B cell (primary cell): ENCODE measurements around the gene SEZ6L. TPM values are rescaled to one million over a fixed set of nuclear protein-coding genes. Genes with fewer than 3 reads are reported as not detected.

Source experiments
- ATAC-seq: fragments of 200-7000 bp; cut with Tn5 transposase; one replicate; pipeline ENCODE4 v1.10.0; 2021; ENCODE audit warnings: low read depth, mild to moderate bottlenecking, moderate number of reproducible peaks, moderate library complexity
- CTCF ChIA-PET: fragments of 350-600 bp; sonication (Branson Sonifier 250); formaldehyde crosslinking; loops from one replicate; lab custom pipeline; 2021; ENCODE audit warnings: antibody characterized with exemption, inconsistent platforms; lab: Charles Lee
- POLR2A ChIA-PET: fragments of 350-600 bp; sonication (Branson Sonifier 250); formaldehyde crosslinking; loops from one replicate; lab custom pipeline; 2021; ENCODE audit warnings: antibody characterized with exemption; lab: Charles Lee
- DNase-seq: peaks from one replicate; pipeline ENCODE4 v3.0.0; 2013
- H2AFZ ChIP-seq: 2 replicates; pipeline ENCODE4 v1.6.1; 2012; ENCODE audit warnings: mild to moderate bottlenecking, low read depth, low read length; ENCODE audit not compliant: insufficient read depth, poor library complexity, severe bottlenecking
- H3K27ac ChIP-seq, 2 donors: 1 replicate in 1 of 2; 2 replicates in 1 of 2; pipeline ENCODE4 v1.5.1; 2012 to 2013; ENCODE audit warnings: low read length in 2 of 2, mild to moderate bottlenecking in 2 of 2, moderate library complexity in 1 of 2
- H3K27me3 ChIP-seq, 4 experiments: fragments of 200-600 bp in 1 of 4; sonication (generic) in 1 of 4; replicated peaks in 1 of 4; 1 replicate in 2 of 4; 2 replicates in 2 of 4; pipeline versions ENCODE4 v1.6.1 to v1.7.0; 2013 to 2016; ENCODE audit warnings: low read length in 3 of 4, mild to moderate bottlenecking in 2 of 4, mixed read lengths in 1 of 4, moderate library complexity in 1 of 4; ENCODE audit not compliant: insufficient read depth in 4 of 4, control insufficient read depth in 3 of 4; ENCODE audit errors: control extremely low read depth in 1 of 4
- H3K36me3 ChIP-seq, 2 experiments: replicated peaks in 1 of 2; 1 replicate in 1 of 2; 2 replicates in 1 of 2; pipeline versions ENCODE4 v1.6.1 to v1.7.1; 2013; ENCODE audit warnings: low read length in 1 of 2; ENCODE audit not compliant: insufficient read depth in 2 of 2, control insufficient read depth in 1 of 2; ENCODE audit errors: control extremely low read depth in 1 of 2, extremely low read depth in 1 of 2
- H3K4me1 ChIP-seq, 2 donors: fragments of 200-600 bp in 1 of 2; sonication (generic) in 1 of 2; 1 replicate in 1 of 2; 2 replicates in 1 of 2; pipeline versions ENCODE4 v1.5.1 to v1.6.1; 2013 to 2017; ENCODE audit warnings: low read length in 2 of 2; ENCODE audit not compliant: control insufficient read depth in 2 of 2, insufficient read depth in 2 of 2
- H3K4me2 ChIP-seq: replicated peaks from 2 replicates; pipeline ENCODE3; 2012; ENCODE audit warnings: mild to moderate bottlenecking, low read depth, low read length; ENCODE audit not compliant: poor library complexity, severe bottlenecking
- H3K4me3 ChIP-seq, 5 experiments: fragments of 200-600 bp in 1 of 5; sonication (generic) in 1 of 5; 1 replicate in 3 of 5; 2 replicates in 2 of 5; pipeline versions ENCODE4 v1.5.1 to v1.7.0; 2011 to 2016; ENCODE audit warnings: low read length in 4 of 5, mild to moderate bottlenecking in 4 of 5, low read depth in 2 of 5, control low read depth in 1 of 5, moderate library complexity in 1 of 5; ENCODE audit not compliant: insufficient read depth in 1 of 5; ENCODE audit errors: control extremely low read depth in 1 of 5, extremely low read depth in 1 of 5
- H3K79me2 ChIP-seq: fragments of 200-600 bp; sonication (generic); one replicate; pipeline ENCODE4 v1.6.0; 2016; ENCODE audit warnings: low read length; ENCODE audit not compliant: control insufficient read depth, insufficient read depth
- H3K9ac ChIP-seq: fragments of 200-600 bp; sonication (generic); 2 replicates; pipeline ENCODE4 v1.6.1; 2017; ENCODE audit warnings: mild to moderate bottlenecking, low read length, moderate library complexity
- H3K9me3 ChIP-seq, 3 donors: one replicate each; pipeline versions ENCODE4 v1.6.1 to v1.7.1; 2013; ENCODE audit warnings: low read length in 2 of 3; ENCODE audit not compliant: control insufficient read depth in 2 of 3, insufficient read depth in 1 of 3; ENCODE audit errors: control extremely low read depth in 1 of 3
- H4K20me1 ChIP-seq: 2 replicates; pipeline ENCODE4 v1.6.0; 2012; ENCODE audit warnings: mild to moderate bottlenecking, low read length; ENCODE audit not compliant: insufficient read depth, control insufficient read depth, poor library complexity, severe bottlenecking
- H3K27ac Mint-ChIP-seq: one replicate; pipeline ENCODE4 v1.8.0; 2021; ENCODE audit warnings: mixed read lengths
- H3K27me3 Mint-ChIP-seq: one replicate; pipeline ENCODE4 v1.8.0; 2021; ENCODE audit warnings: mixed read lengths
- H3K4me1 Mint-ChIP-seq: one replicate; pipeline ENCODE4 v1.8.0; 2021; ENCODE audit warnings: mixed read lengths
- H3K4me3 Mint-ChIP-seq: one replicate; pipeline ENCODE4 v1.8.0; 2021; ENCODE audit warnings: mixed read lengths
- H3K9me3 Mint-ChIP-seq: one replicate; pipeline ENCODE4 v1.8.0; 2022; ENCODE audit warnings: mixed read lengths; ENCODE audit not compliant: insufficient read depth
- EZH2 ChIP-seq: IDR thresholded peaks from 2 replicates; pipeline ENCODE4 v1.6.1; 2012; ENCODE audit warnings: borderline replicate concordance, low read depth, mild to moderate bottlenecking, moderate library complexity, low read length; ENCODE audit not compliant: insufficient read depth, poor library complexity, severe bottlenecking
- WGBS: methylation state at CpG from one replicate; pipeline ENCODE4 v1.1.5; 2013; ENCODE audit warnings: missing lambda C conversion rate; ENCODE audit not compliant: insufficient coverage; 5-methylcytosine and 5-hydroxymethylcytosine counted together
- intact Hi-C: fragments of 100-400 bp; cut with micrococcal nuclease; formaldehyde crosslinking; loops from one replicate; pipeline ENCODE4 v1.10.0; 2022
- polyA plus RNA-seq: library from polyadenylated mRNA; depleted of rRNA; stranded (reverse); fragments of >200 nt; gene quantifications from 2 replicates; pipeline ENCODE4 v1.2.3, GENCODE V29; 2012
- total RNA-seq, 2 donors: library from RNA; stranded (reverse); fragments of 120-200 nt in 1 of 2; gene quantifications; 1 replicate in 1 of 2; 2 replicates in 1 of 2; pipeline versions ENCODE4 v1.2.3 to v1.2.4, GENCODE V29; 2013 to 2022
- TF ChIP-seq, protein P1 (sequence below): fragments of 200-600 bp; IDR thresholded peaks from one replicate; pipeline ENCODE4 v1.8.0; 2022; ENCODE audit warnings: antibody characterized with exemption, mild to moderate bottlenecking

The SEZ6L gene
- total and polyA plus RNA-seq, 2 donors (not counting 1 experiment from before 2014, with no cell fraction given) = 0.04 TPM; not detected in 1

DNA sequence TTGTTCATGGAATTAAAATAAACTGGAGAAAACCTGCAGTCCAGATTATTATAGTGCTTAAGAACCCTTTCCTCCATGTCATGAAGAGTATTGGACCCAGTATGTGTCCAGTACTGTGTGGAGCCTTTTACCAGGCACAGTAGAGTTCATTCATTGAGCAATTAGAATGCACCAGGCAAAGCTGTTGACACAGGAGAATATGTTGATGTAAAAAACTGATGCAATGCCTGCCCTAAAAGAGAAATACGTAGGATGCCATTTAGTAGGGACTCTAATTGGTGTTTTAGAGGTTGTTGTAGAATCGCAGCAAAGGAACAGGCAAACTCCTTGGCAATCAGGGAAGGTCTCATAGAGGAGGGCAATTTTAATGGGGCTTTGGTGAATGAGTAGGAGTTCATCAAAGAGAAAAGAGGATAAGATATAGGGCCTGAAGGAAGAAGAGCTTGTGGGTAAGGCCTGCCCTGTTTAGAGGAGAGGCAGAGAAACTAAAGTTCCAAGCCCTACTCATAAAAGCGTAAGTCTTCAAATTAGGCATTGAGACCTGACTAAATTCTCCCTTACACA, 126.4 kb downstream of the SEZ6L start:
- no peak overlapping the region for H3K4me3 Mint-ChIP-seq
- Histone ChIP-seq H3K4me2 (peak overlapping the region; percentile 64), H3K9me3 (no peaks in the 10 kb centered on the region), H3K79me2 (no peaks in the 10 kb centered on the region), H3K4me3 (no peak overlapping the region), H3K9ac (no peak overlapping the region), H3K4me1 (peaks cover 11 to 13% of the 10 kb centered on the region in 2 donors), H3K36me3 (no peaks in the 10 kb centered on the region), H2AFZ (peak overlapping the region; percentile 74), H3K27me3 (no peaks in the 10 kb centered on the region), H4K20me1 (no peaks in the 10 kb centered on the region), H3K27ac (no peak overlapping the region)
- ATAC-seq (no peak), DNase-seq (no peak)
- no peak for TF ChIP-seq EZH2
- TF ChIP-seq, protein P1, sequence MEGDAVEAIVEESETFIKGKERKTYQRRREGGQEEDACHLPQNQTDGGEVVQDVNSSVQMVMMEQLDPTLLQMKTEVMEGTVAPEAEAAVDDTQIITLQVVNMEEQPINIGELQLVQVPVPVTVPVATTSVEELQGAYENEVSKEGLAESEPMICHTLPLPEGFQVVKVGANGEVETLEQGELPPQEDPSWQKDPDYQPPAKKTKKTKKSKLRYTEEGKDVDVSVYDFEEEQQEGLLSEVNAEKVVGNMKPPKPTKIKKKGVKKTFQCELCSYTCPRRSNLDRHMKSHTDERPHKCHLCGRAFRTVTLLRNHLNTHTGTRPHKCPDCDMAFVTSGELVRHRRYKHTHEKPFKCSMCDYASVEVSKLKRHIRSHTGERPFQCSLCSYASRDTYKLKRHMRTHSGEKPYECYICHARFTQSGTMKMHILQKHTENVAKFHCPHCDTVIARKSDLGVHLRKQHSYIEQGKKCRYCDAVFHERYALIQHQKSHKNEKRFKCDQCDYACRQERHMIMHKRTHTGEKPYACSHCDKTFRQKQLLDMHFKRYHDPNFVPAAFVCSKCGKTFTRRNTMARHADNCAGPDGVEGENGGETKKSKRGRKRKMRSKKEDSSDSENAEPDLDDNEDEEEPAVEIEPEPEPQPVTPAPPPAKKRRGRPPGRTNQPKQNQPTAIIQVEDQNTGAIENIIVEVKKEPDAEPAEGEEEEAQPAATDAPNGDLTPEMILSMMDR = no peak
- peaks cover 13% of the 10 kb centered on the region for H3K4me1 Mint-ChIP-seq
- POLR2A ChIA-PET = no interaction called here
- CTCF ChIA-PET = no interaction called here
- H3K9me3 Mint-ChIP-seq = no peaks in the 10 kb centered on the region
- H3K27ac Mint-ChIP-seq = no peak overlapping the region
- 98% methylated on average over 3 of the region's 3 CpGs for WGBS
- H3K27me3 Mint-ChIP-seq = no peaks in the 10 kb centered on the region
- intact Hi-C loops = loop anchor here (2.0 kb wide), 1 partner anchor 133 kb away; the partner anchor contains the start of gene ASPHD2

DNA sequence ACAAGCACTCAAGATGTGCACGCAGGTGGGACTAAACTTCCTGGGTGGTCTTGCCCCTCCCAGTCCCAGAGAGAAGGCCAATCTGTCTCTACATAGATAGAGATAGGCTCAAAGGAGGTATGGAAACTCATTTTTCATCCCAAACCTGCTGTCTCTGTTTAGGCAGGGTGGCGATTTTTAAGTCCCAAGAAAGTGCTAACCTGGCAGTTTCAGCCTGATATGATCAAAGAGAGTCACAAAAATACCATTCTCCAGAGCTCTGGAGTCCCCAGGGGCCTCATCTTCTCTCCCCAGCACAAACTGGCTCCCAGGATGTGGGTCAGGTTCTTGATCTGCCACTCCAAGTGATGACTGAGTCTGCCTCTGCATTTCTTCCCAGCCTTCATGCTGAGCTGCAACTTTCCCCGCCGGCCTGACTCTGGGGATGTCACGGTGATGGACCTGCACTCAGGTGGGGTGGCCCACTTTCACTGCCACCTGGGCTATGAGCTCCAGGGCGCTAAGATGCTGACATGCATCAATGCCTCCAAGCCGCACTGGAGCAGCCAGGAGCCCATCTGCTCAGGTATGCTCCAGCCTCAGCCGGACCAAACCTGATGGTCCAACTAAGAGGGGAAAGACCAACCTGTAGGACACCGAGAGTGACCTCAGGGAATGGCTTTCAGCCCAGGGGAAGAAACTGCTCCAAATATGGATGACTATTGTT, 129.5 kb downstream of the SEZ6L start:
- no peak for DNase-seq
- H3K4me1 ChIP-seq = peaks cover 11 to 13% of the 10 kb centered on the region in 2 donors
- POLR2A ChIA-PET = no interaction called here
- H3K36me3 ChIP-seq = no peaks in the 10 kb centered on the region
- CTCF ChIA-PET = no interaction called here
- H3K27me3 ChIP-seq = peaks cover 0 to 18% (median 6%) of the 10 kb centered on the region in 4 experiments
- H3K27ac ChIP-seq = no peak overlapping the region
- Mint-ChIP-seq H3K4me3 (no peak overlapping the region), H3K27me3 (peaks cover 12% of the 10 kb centered on the region), H3K27ac (no peak overlapping the region), H3K4me1 (peaks cover 13% of the 10 kb centered on the region), H3K9me3 (no peaks in the 10 kb centered on the region)
- no peak overlapping the region for H3K9ac ChIP-seq
- no peak overlapping the region for H3K4me2 ChIP-seq
- H4K20me1 ChIP-seq = no peaks in the 10 kb centered on the region
- H3K9me3 ChIP-seq = no peaks in the 10 kb centered on the region
- H2AFZ ChIP-seq = no peak overlapping the region
- no peak for TF ChIP-seq EZH2
- TF ChIP-seq, protein P1 = no peak
- H3K4me3 ChIP-seq = no peak overlapping the region
- ATAC-seq = no peak
- intact Hi-C loops = no loop called here
- 92% methylated on average over 8 of the region's 9 CpGs for WGBS
- no peaks in the 10 kb centered on the region for H3K79me2 ChIP-seq
